Adipocyte (in vitro differentiated cells): ENCODE data around the gene PSMB11.

Experiments used
- DNase-seq: peaks from one replicate; pipeline ENCODE4 v3.0.0-alpha.2; 2015; ENCODE audit warnings: low read depth
- H3K27me3 ChIP-seq: replicated peaks from 2 replicates; pipeline ENCODE4 v1.7.0; 2013; ENCODE audit warnings: mild to moderate bottlenecking, low read length, moderate library complexity; ENCODE audit not compliant: control insufficient read depth, insufficient read depth
- H3K36me3 ChIP-seq: 2 replicates; pipeline ENCODE4 v1.7.0; 2013; ENCODE audit warnings: low read length, mild to moderate bottlenecking, moderate library complexity; ENCODE audit not compliant: control insufficient read depth, insufficient read depth, severe bottlenecking
- H3K4me1 ChIP-seq: 2 replicates; pipeline ENCODE4 v1.7.0; 2013; ENCODE audit warnings: mild to moderate bottlenecking, low read length, moderate library complexity; ENCODE audit not compliant: control insufficient read depth, insufficient read depth
- H3K4me3 ChIP-seq: 2 replicates; pipeline ENCODE4 v1.7.0; 2013; ENCODE audit warnings: mild to moderate bottlenecking, low read length, moderate library complexity
- H3K9ac ChIP-seq: 2 replicates; pipeline ENCODE4 v1.7.0; 2013; ENCODE audit warnings: mild to moderate bottlenecking, low read length, moderate library complexity
- H3K9me3 ChIP-seq: 2 replicates; pipeline ENCODE4 v1.7.0; 2013; ENCODE audit warnings: mild to moderate bottlenecking, low read length, moderate library complexity; ENCODE audit not compliant: control insufficient read depth

PSMB11 gene

GRCh38 chr14:23067847-23068788 is 26.1 kb downstream of the PSMB11 start:
- peak overlapping the region; percentile 51 for H3K4me3 ChIP-seq
- peaks cover 56% of the 10 kb centered on the region for H3K4me1 ChIP-seq

GRCh38 chr14:23068789-23069412 is 26.9 kb downstream of the PSMB11 start:
- no peaks in the 10 kb centered on the region for H3K27me3 ChIP-seq
- peak overlapping the region; percentile 51 for H3K4me3 ChIP-seq
- peaks cover 56% of the 10 kb centered on the region for H3K4me1 ChIP-seq
- no peaks in the 10 kb centered on the region for H3K9me3 ChIP-seq
- DNase-seq = peak; percentile 96
- peaks cover 72% of the 10 kb centered on the region for H3K36me3 ChIP-seq
- H3K9ac ChIP-seq = peak overlapping the region; percentile 63

More at GRCh38 chr14:23067847-23068788, 26.1 kb downstream of the PSMB11 start:
- no peak for DNase-seq
- Histone ChIP-seq H3K36me3 (peaks cover 72% of the 10 kb centered on the region), H3K9me3 (no peaks in the 10 kb centered on the region), H3K27me3 (no peaks in the 10 kb centered on the region), H3K9ac (peak overlapping the region; percentile 48)

GRCh38 chr14:23069413-23069806 is 27.4 kb downstream of the PSMB11 start:
- DNase-seq = no peak
- H3K27me3 ChIP-seq = no peaks in the 10 kb centered on the region
- H3K4me1 ChIP-seq = peaks cover 56% of the 10 kb centered on the region
- H3K9me3 ChIP-seq = no peaks in the 10 kb centered on the region
- peak overlapping the region; percentile 9 for H3K4me3 ChIP-seq
- H3K9ac ChIP-seq = peak overlapping the region; percentile 63
- peaks cover 70% of the 10 kb centered on the region for H3K36me3 ChIP-seq

GRCh38 chr14:23070262-23071129 is 28.5 kb downstream of the PSMB11 start:
- peaks cover 61% of the 10 kb centered on the region for H3K4me1 ChIP-seq
- peak overlapping the region; percentile 99 for H3K9ac ChIP-seq
- peaks cover 70% of the 10 kb centered on the region for H3K36me3 ChIP-seq
- H3K9me3 ChIP-seq = no peaks in the 10 kb centered on the region
- peak overlapping the region; percentile 95 for H3K4me3 ChIP-seq
- peak; percentile 49 for DNase-seq
- no peaks in the 10 kb centered on the region for H3K27me3 ChIP-seq

- Histone ChIP-seq H3K4me1 (peaks cover 62% of the 10 kb centered on the region), H3K27me3 (no peaks in the 10 kb centered on the region), H3K9ac (peak overlapping the region; percentile 99), H3K36me3 (peaks cover 70% of the 10 kb centered on the region), H3K9me3 (no peaks in the 10 kb centered on the region), H3K4me3 (peak overlapping the region; percentile 95)
- DNase-seq = peak; percentile 96
Observed at GRCh38 chr14:23071244-23071920, 29.4 kb downstream of the PSMB11 start.

GRCh38 chr14:23071921-23072539 is 30.0 kb downstream of the PSMB11 start:
- H3K9ac ChIP-seq = peak overlapping the region; percentile 99
- no peaks in the 10 kb centered on the region for H3K9me3 ChIP-seq
- peak overlapping the region; percentile 95 for H3K4me3 ChIP-seq
- no peak for DNase-seq
- peaks cover 72% of the 10 kb centered on the region for H3K36me3 ChIP-seq
- H3K27me3 ChIP-seq = no peaks in the 10 kb centered on the region
- peaks cover 63% of the 10 kb centered on the region for H3K4me1 ChIP-seq

- peaks cover 69% of the 10 kb centered on the region for H3K4me1 ChIP-seq
- no peak overlapping the region for H3K4me3 ChIP-seq
- peak overlapping the region; percentile 39 for H3K9ac ChIP-seq
- H3K9me3 ChIP-seq = no peaks in the 10 kb centered on the region
- no peaks in the 10 kb centered on the region for H3K27me3 ChIP-seq
- DNase-seq = no peak
- peaks cover 73% of the 10 kb centered on the region for H3K36me3 ChIP-seq
Observed at GRCh38 chr14:23074906-23075305, 32.9 kb downstream of the PSMB11 start.

- H3K36me3 ChIP-seq = peaks cover 92% of the 10 kb centered on the region
- H3K4me1 ChIP-seq = peaks cover 73% of the 10 kb centered on the region
- no peaks in the 10 kb centered on the region for H3K27me3 ChIP-seq
- DNase-seq = peak; percentile 72
- no peaks in the 10 kb centered on the region for H3K9me3 ChIP-seq
- H3K9ac ChIP-seq = peak overlapping the region; percentile 88
- H3K4me3 ChIP-seq = peak overlapping the region; percentile 46
Observed at GRCh38 chr14:23076785-23077408, 34.9 kb downstream of the PSMB11 start.

- peaks cover 89% of the 10 kb centered on the region for H3K36me3 ChIP-seq
- peaks cover 68% of the 10 kb centered on the region for H3K4me1 ChIP-seq
- no peaks in the 10 kb centered on the region for H3K9me3 ChIP-seq
- H3K4me3 ChIP-seq = peak overlapping the region; percentile 9
- no peak for DNase-seq
- H3K9ac ChIP-seq = peak overlapping the region; percentile 88
- H3K27me3 ChIP-seq = no peaks in the 10 kb centered on the region
Observed at GRCh38 chr14:23077962-23078361, 36.0 kb downstream of the PSMB11 start.

GRCh38 chr14:23078692-23079116 is 36.7 kb downstream of the PSMB11 start:
- peaks cover 67% of the 10 kb centered on the region for H3K4me1 ChIP-seq
- peaks cover 88% of the 10 kb centered on the region for H3K36me3 ChIP-seq
- peak overlapping the region; percentile 88 for H3K9ac ChIP-seq
- H3K27me3 ChIP-seq = no peaks in the 10 kb centered on the region
- no peaks in the 10 kb centered on the region for H3K9me3 ChIP-seq
- H3K4me3 ChIP-seq = peak overlapping the region; percentile 23
- peak; percentile 93 for DNase-seq
